COLO829 (cell line): ENCODE measurements around the gene SCGB1C1.
"Not testable (repeated sequence)": the region's sequence is repeated elsewhere in the genome, so short reads cannot be mapped to it uniquely, and the experiment has no call there.

ENCODE experiments used
- DNase-seq: peaks from one replicate; pipeline ENCODE4 v3.0.0; 2012; ENCODE audit warnings: low spot score

Gene SCGB1C1

GRCh38 chr11:192674-193128 is at the start of gene SCGB1C1:
Gene SCGB1C1 (plus strand): TSS chr11:193078. CDS start chr11:193100, 22 bp downstream.
- DNase-seq = not testable (repeated sequence)

- not testable (repeated sequence) for DNase-seq
These were observed 12.6 kb upstream of the SCGB1C1 start for GRCh38 chr11:180242-180641.

- not testable (repeated sequence) for DNase-seq
These were observed 3.6 kb upstream of the SCGB1C1 start for GRCh38 chr11:189200-189783.

- not testable (repeated sequence) for DNase-seq
These were observed 3.0 kb upstream of the SCGB1C1 start for GRCh38 chr11:189843-190311.

GRCh38 chr11:190546-190945 is 2.3 kb upstream of the SCGB1C1 start:
- DNase-seq = not testable (repeated sequence)

- DNase-seq = not testable (repeated sequence)
These were observed 1.1 kb upstream of the SCGB1C1 start for GRCh38 chr11:191490-192478.

GRCh38 chr11:193481-193880 is 603 bp downstream of the SCGB1C1 start:
- not testable (repeated sequence) for DNase-seq

GRCh38 chr11:196786-197731 is 4.2 kb downstream of the SCGB1C1 start:
- no peak for DNase-seq

GRCh38 chr11:197741-198235 is 4.9 kb downstream of the SCGB1C1 start:
- DNase-seq = no peak

- DNase-seq = no peak
These were observed 5.4 kb downstream of the SCGB1C1 start for GRCh38 chr11:198236-198806.

GRCh38 chr11:199004-199581 is 6.2 kb downstream of the SCGB1C1 start:
- DNase-seq = no peak

GRCh38 chr11:199782-200181 is 6.9 kb downstream of the SCGB1C1 start:
- DNase-seq = no peak

- no peak for DNase-seq
These were observed 7.5 kb downstream of the SCGB1C1 start for GRCh38 chr11:200224-201003.

GRCh38 chr11:201966-202365 is 9.1 kb downstream of the SCGB1C1 start:
- no peak for DNase-seq

GRCh38 chr11:202490-202889 is 9.6 kb downstream of the SCGB1C1 start:
- no peak for DNase-seq

- DNase-seq = no peak
These were observed 10.4 kb downstream of the SCGB1C1 start for GRCh38 chr11:203056-203944.

GRCh38 chr11:203945-204586 is 11.2 kb downstream of the SCGB1C1 start:
- DNase-seq = no peak

GRCh38 chr11:204587-205109 is 11.8 kb downstream of the SCGB1C1 start:
- no peak for DNase-seq
